ENCODE measurements around the gene C9orf152. TPM values are rescaled to one million over a fixed set of nuclear protein-coding genes. Genes with fewer than 3 reads are reported as not detected.

C9orf152 gene
- total and polyA plus RNA-seq, 10 of the 15 experiments (the other 5 are each of a cell fraction or from before 2014, with no cell fraction given) = 0.04 TPM; not detected in 9

DNA sequence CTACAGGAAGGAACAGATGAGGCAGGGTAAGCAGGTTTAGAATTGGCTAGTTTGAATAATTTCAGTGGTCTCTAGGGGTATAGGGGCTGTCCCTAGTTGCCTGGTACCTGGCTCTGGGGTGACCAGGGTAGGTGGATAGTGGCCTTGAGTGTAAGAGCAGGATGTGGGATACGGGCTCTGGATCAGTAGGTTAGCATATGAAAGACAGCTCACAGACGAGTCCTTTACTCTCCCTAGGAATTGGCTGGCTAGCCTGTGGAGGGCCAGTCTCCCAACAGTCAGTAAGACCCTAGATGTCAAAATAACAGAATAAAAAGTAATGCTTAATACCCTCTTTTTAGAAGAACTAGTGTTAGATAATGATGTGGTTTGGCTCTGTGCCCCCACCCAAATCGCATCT, 16.6 kb upstream of the C9orf152 start (continued):
- TF ChIP-seq, protein P1, sequence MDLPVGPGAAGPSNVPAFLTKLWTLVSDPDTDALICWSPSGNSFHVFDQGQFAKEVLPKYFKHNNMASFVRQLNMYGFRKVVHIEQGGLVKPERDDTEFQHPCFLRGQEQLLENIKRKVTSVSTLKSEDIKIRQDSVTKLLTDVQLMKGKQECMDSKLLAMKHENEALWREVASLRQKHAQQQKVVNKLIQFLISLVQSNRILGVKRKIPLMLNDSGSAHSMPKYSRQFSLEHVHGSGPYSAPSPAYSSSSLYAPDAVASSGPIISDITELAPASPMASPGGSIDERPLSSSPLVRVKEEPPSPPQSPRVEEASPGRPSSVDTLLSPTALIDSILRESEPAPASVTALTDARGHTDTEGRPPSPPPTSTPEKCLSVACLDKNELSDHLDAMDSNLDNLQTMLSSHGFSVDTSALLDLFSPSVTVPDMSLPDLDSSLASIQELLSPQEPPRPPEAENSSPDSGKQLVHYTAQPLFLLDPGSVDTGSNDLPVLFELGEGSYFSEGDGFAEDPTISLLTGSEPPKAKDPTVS (IDR thresholded peaks at IDR 0.05; ENCODE audit: low read depth, low read length) = no peak
- no peak for TF ChIP-seq EED (IDR thresholded peaks at IDR 0.05; ENCODE audit: low read depth)

DNA sequence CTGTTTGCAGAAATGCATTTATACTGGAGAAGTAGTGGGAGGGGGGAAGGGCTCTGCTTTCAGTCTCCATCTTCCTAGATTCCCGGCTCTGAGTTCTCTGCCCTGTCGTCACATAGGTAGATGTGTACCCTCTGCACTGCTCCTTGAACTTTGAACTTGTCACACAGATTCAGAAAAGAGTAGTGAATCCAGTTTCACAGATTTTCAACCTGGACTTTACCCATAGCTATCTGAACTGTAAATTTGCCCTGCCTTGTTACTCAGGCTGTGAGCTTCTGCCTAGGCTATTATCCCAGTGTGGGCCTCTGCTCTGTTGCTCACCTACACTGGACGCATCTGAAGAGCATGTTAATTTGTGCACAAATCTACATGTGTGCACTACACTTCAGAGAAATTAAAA, 12.8 kb upstream of the C9orf152 start:
- ChIA-PET CTCF (interaction anchor here (0.6 to 5.8 kb wide), 3 partner anchors 35 to 1266 kb away, joined by 3 to 65 read pairs (median 4); no protein-coding TSS in a partner anchor), RAD21 (ENCODE audit: unreplicated experiment) (interaction anchor here (2.3 kb wide), 1 partner anchor 647 kb away, joined by 5 read pairs; no protein-coding TSS in a partner anchor), SMC1A (ENCODE audit: uncharacterized antibody, unreplicated experiment) (interaction anchor here (1.0 to 7.8 kb wide), 2 partner anchors 37 to 317 kb away, joined by 6 to 53 read pairs; no protein-coding TSS in a partner anchor), POLR2A (no interaction called here)
- no peak overlapping the region for H3K9ac ChIP-seq (ENCODE audit: control insufficient read depth, insufficient read depth, low read length)
- WGBS (ENCODE audit: insufficient coverage, insufficient replicate concordance, low lambda C conversion rate, missing lambda C conversion rate) = 73% methylated on average over 3 of the region's 3 CpGs
- no peaks in the 10 kb centered on the region for H3K36me3 ChIP-seq (ENCODE audit: control insufficient read depth in 2 of 2, insufficient read depth in 2 of 2, low read length in 1 of 2)
- intact Hi-C loops (cut with micrococcal nuclease; ENCODE audit: unreplicated experiment) (no loop called here), in situ Hi-C loops (cut with MboI) (no loop called here)
- no peak overlapping the region for H3K27ac ChIP-seq (ENCODE audit: control insufficient read depth, insufficient read depth)
- no peaks in the 10 kb centered on the region for H3K9me3 ChIP-seq (replicated peaks; ENCODE audit: control insufficient read depth, insufficient read depth, low read length)
- no peaks in the 10 kb centered on the region for H3K4me1 ChIP-seq (ENCODE audit: control insufficient read depth, insufficient read depth, low read length)
- H4K20me1 ChIP-seq (ENCODE audit: control insufficient read depth, insufficient read depth) = no peaks in the 10 kb centered on the region
- no peak for FAIRE-seq
- no peaks in the 10 kb centered on the region for H3K79me2 ChIP-seq (ENCODE audit: control insufficient read depth, insufficient read depth, low read length)
- H3K4me2 ChIP-seq (ENCODE audit: control insufficient read depth, insufficient read depth) = no peak overlapping the region
- H2AFZ ChIP-seq (ENCODE audit: control insufficient read depth, low read depth, low read length) = no peak overlapping the region
- DNase-seq (ENCODE audit: low read depth, low spot score) = no peak
- no TSS peak for BruUV-seq (replicated peaks)
- ATAC-seq = no peak
- H3K27me3 ChIP-seq (replicated peaks in 1 of 2; ENCODE audit: control insufficient read depth in 2 of 2, insufficient read depth in 2 of 2, low read length in 1 of 2) = no peaks in the 10 kb centered on the region
- H3K4me3 ChIP-seq = no peak overlapping the region
- TF ChIP-seq, protein P2, sequence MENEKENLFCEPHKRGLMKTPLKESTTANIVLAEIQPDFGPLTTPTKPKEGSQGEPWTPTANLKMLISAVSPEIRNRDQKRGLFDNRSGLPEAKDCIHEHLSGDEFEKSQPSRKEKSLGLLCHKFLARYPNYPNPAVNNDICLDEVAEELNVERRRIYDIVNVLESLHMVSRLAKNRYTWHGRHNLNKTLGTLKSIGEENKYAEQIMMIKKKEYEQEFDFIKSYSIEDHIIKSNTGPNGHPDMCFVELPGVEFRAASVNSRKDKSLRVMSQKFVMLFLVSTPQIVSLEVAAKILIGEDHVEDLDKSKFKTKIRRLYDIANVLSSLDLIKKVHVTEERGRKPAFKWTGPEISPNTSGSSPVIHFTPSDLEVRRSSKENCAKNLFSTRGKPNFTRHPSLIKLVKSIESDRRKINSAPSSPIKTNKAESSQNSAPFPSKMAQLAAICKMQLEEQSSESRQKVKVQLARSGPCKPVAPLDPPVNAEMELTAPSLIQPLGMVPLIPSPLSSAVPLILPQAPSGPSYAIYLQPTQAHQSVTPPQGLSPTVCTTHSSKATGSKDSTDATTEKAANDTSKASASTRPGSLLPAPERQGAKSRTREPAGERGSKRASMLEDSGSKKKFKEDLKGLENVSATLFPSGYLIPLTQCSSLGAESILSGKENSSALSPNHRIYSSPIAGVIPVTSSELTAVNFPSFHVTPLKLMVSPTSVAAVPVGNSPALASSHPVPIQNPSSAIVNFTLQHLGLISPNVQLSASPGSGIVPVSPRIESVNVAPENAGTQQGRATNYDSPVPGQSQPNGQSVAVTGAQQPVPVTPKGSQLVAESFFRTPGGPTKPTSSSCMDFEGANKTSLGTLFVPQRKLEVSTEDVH (IDR thresholded peaks at IDR 0.05; ENCODE audit: low read depth, partially characterized antibody) = no peak
- TF ChIP-seq ATF7 (IDR thresholded peaks at IDR 0.05; ENCODE audit: low read depth) (no peak), FOS (IDR thresholded peaks at IDR 0.05; ENCODE audit: borderline replicate concordance, extremely low read depth, insufficient read length) (no peak), ASH2L (IDR thresholded peaks at IDR 0.05; ENCODE audit: borderline replicate concordance, low read depth) (no peak), GABPA (IDR thresholded peaks at IDR 0.05; ENCODE audit: low read depth) (no peak), HDAC6 (IDR thresholded peaks at IDR 0.05; ENCODE audit: unreplicated experiment) (no peak), SP1 (IDR thresholded peaks at IDR 0.05; ENCODE audit: low read depth, low read length) (no peak)
- TF ChIP-seq, protein P3, sequence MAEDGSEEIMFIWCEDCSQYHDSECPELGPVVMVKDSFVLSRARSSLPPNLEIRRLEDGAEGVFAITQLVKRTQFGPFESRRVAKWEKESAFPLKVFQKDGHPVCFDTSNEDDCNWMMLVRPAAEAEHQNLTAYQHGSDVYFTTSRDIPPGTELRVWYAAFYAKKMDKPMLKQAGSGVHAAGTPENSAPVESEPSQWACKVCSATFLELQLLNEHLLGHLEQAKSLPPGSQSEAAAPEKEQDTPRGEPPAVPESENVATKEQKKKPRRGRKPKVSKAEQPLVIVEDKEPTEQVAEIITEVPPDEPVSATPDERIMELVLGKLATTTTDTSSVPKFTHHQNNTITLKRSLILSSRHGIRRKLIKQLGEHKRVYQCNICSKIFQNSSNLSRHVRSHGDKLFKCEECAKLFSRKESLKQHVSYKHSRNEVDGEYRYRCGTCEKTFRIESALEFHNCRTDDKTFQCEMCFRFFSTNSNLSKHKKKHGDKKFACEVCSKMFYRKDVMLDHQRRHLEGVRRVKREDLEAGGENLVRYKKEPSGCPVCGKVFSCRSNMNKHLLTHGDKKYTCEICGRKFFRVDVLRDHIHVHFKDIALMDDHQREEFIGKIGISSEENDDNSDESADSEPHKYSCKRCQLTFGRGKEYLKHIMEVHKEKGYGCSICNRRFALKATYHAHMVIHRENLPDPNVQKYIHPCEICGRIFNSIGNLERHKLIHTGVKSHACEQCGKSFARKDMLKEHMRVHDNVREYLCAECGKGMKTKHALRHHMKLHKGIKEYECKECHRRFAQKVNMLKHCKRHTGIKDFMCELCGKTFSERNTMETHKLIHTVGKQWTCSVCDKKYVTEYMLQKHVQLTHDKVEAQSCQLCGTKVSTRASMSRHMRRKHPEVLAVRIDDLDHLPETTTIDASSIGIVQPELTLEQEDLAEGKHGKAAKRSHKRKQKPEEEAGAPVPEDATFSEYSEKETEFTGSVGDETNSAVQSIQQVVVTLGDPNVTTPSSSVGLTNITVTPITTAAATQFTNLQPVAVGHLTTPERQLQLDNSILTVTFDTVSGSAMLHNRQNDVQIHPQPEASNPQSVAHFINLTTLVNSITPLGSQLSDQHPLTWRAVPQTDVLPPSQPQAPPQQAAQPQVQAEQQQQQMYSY (CRISPR knock-in tag; IDR thresholded peaks at IDR 0.05) = no peak
- TF ChIP-seq, protein P4, sequence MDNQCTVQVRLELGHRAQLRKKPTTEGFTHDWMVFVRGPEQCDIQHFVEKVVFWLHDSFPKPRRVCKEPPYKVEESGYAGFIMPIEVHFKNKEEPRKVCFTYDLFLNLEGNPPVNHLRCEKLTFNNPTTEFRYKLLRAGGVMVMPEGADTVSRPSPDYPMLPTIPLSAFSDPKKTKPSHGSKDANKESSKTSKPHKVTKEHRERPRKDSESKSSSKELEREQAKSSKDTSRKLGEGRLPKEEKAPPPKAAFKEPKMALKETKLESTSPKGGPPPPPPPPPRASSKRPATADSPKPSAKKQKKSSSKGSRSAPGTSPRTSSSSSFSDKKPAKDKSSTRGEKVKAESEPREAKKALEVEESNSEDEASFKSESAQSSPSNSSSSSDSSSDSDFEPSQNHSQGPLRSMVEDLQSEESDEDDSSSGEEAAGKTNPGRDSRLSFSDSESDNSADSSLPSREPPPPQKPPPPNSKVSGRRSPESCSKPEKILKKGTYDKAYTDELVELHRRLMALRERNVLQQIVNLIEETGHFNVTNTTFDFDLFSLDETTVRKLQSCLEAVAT (IDR thresholded peaks at IDR 0.05) = no peak

All from GM12878 (cell line).